ENCODE measurements around the gene FOSL1.

Gene FOSL1

GRCh38 chr11:65900125-65900898 lies at the start of gene FOSL1:
FOSL1 (minus strand) TSS chr11:65900388; CDS start chr11:65900339, 49 bp downstream.
- peak; percentile 70 for DNase-seq (ENCODE audit: low read depth, low spot score)

- no peak for DNase-seq (ENCODE audit: low read depth, low spot score)
Observed at GRCh38 chr11:65947603-65948125, 47.5 kb upstream of the FOSL1 start.

GRCh38 chr11:65947133-65947532 lies 46.9 kb upstream of the FOSL1 start:
- no peak for DNase-seq (ENCODE audit: low read depth, low spot score)

GRCh38 chr11:65946655-65947054 lies 46.5 kb upstream of the FOSL1 start:
- DNase-seq (ENCODE audit: low read depth, low spot score), result no peak

GRCh38 chr11:65945941-65946558 lies 45.9 kb upstream of the FOSL1 start:
- no peak for DNase-seq (ENCODE audit: low read depth, low spot score)

- no peak for DNase-seq (ENCODE audit: low read depth, low spot score)
Observed at GRCh38 chr11:65945430-65945911, 45.3 kb upstream of the FOSL1 start, which contains the start of gene TSGA10IP. TSGA10IP (plus strand) TSS chr11:65945480; CDS start chr11:65945676, 196 bp downstream.

- no peak for DNase-seq (ENCODE audit: low read depth, low spot score)
Observed at GRCh38 chr11:65944767-65945166, 44.6 kb upstream of the FOSL1 start.

- no peak for DNase-seq (ENCODE audit: low read depth, low spot score)
Observed at GRCh38 chr11:65944191-65944590, 44.0 kb upstream of the FOSL1 start.

GRCh38 chr11:65942531-65942930 lies 42.3 kb upstream of the FOSL1 start:
- no peak for DNase-seq (ENCODE audit: low read depth, low spot score)

- no peak for DNase-seq (ENCODE audit: low read depth, low spot score)
Observed at GRCh38 chr11:65941720-65942310, 41.6 kb upstream of the FOSL1 start.

- DNase-seq (ENCODE audit: low read depth, low spot score), result no peak
Observed at GRCh38 chr11:65937766-65938165, 37.6 kb upstream of the FOSL1 start.

GRCh38 chr11:65934014-65934413 lies 33.8 kb upstream of the FOSL1 start:
- DNase-seq (ENCODE audit: low read depth, low spot score), result no peak

- no peak for DNase-seq (ENCODE audit: low read depth, low spot score)
Observed at GRCh38 chr11:65932558-65932919, 32.4 kb upstream of the FOSL1 start.

- DNase-seq (ENCODE audit: low read depth, low spot score), result no peak
Observed at GRCh38 chr11:65931773-65932557, 31.8 kb upstream of the FOSL1 start.

- no peak for DNase-seq (ENCODE audit: low read depth, low spot score)
Observed at GRCh38 chr11:65928667-65929066, 28.5 kb upstream of the FOSL1 start.

- DNase-seq (ENCODE audit: low read depth, low spot score), result no peak
Observed at GRCh38 chr11:65927904-65928397, 27.8 kb upstream of the FOSL1 start.

GRCh38 chr11:65925397-65925796 lies 25.2 kb upstream of the FOSL1 start:
- no peak for DNase-seq (ENCODE audit: low read depth, low spot score)

GRCh38 chr11:65922565-65922964 lies 22.4 kb upstream of the FOSL1 start:
- DNase-seq (ENCODE audit: low read depth, low spot score), result no peak

- DNase-seq (ENCODE audit: low read depth, low spot score), result no peak
Observed at GRCh38 chr11:65921876-65922275, 21.7 kb upstream of the FOSL1 start.

GRCh38 chr11:65921033-65921555 lies 20.9 kb upstream of the FOSL1 start:
- no peak for DNase-seq (ENCODE audit: low read depth, low spot score)

- no peak for DNase-seq (ENCODE audit: low read depth, low spot score)
Observed at GRCh38 chr11:65920372-65920802, 20.2 kb upstream of the FOSL1 start.

Data from brain pericyte (primary cell).